Progenitor cell of endocrine pancreas (in vitro differentiated cells): ENCODE measurements around the gene ESR2. TPM values are rescaled to one million over a fixed set of nuclear protein-coding genes. Genes with fewer than 3 reads are reported as not detected.

Source experiments
- DNase-seq: peaks from one replicate; pipeline ENCODE4 v3.0.0; 2021; ENCODE audit warnings: low spot score; ENCODE audit not compliant: unreplicated experiment
- H3K27ac Mint-ChIP-seq: 2 replicates; pipeline ENCODE4 v1.8.0; 2021; ENCODE audit warnings: mild to moderate bottlenecking, moderate library complexity, mixed read lengths
- H3K27me3 Mint-ChIP-seq: 2 replicates; pipeline ENCODE4 v1.8.0; 2021; ENCODE audit warnings: mixed read lengths
- H3K36me3 Mint-ChIP-seq: 2 replicates; pipeline ENCODE4 v1.8.0; 2022; ENCODE audit warnings: mixed read lengths; ENCODE audit not compliant: insufficient read depth
- H3K4me1 Mint-ChIP-seq: 2 replicates; pipeline ENCODE4 v1.8.0; 2021; ENCODE audit warnings: low read depth, mixed read lengths
- H3K4me3 Mint-ChIP-seq: 2 replicates; pipeline ENCODE4 v1.8.0; 2021; ENCODE audit warnings: low read depth, mild to moderate bottlenecking, moderate library complexity, mixed read lengths
- H3K9me3 Mint-ChIP-seq: 2 replicates; pipeline ENCODE4 v1.8.0; 2021; ENCODE audit warnings: low read depth, mixed read lengths
- total RNA-seq: library from RNA; stranded (reverse); gene quantifications from 2 replicates; pipeline ENCODE4 v1.2.1, GENCODE V29; 2021
- TF ChIP-seq, protein P1 (sequence below): fragments of 200-600 bp; sonication (generic); IDR thresholded peaks from one replicate; pipeline ENCODE4 v1.5.0; 2021; ENCODE audit warnings: antibody characterized with exemption, mild to moderate bottlenecking; ENCODE audit not compliant: unreplicated experiment

Gene ESR2
- total RNA-seq, 1 donor from 2014 or later, result 0.29 TPM

DNA sequence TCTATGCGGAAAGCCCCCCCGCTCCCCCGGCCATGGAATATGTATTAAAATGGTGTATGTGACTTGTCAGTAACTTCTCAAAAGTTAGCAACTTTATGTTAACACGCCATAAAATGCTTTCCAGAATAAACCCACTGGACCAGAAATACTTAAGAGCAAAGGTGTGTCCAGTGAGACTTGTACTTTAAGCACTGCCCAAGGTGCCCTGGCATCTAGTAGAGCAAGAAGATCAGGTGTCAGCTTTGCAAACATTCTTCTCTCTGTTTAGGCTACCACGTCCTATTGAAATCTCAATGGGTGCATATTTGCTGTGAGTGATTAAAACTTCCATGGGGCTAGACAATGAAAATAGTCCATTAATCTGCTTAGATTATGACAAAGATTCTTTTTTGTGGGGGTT is 201.2 kb downstream of the ESR2 start:
- peaks cover 9% of the 10 kb centered on the region for H3K36me3 Mint-ChIP-seq
- no peak for DNase-seq
- no peaks in the 10 kb centered on the region for H3K9me3 Mint-ChIP-seq
- no peaks in the 10 kb centered on the region for H3K27me3 Mint-ChIP-seq
- TF ChIP-seq, protein P1, sequence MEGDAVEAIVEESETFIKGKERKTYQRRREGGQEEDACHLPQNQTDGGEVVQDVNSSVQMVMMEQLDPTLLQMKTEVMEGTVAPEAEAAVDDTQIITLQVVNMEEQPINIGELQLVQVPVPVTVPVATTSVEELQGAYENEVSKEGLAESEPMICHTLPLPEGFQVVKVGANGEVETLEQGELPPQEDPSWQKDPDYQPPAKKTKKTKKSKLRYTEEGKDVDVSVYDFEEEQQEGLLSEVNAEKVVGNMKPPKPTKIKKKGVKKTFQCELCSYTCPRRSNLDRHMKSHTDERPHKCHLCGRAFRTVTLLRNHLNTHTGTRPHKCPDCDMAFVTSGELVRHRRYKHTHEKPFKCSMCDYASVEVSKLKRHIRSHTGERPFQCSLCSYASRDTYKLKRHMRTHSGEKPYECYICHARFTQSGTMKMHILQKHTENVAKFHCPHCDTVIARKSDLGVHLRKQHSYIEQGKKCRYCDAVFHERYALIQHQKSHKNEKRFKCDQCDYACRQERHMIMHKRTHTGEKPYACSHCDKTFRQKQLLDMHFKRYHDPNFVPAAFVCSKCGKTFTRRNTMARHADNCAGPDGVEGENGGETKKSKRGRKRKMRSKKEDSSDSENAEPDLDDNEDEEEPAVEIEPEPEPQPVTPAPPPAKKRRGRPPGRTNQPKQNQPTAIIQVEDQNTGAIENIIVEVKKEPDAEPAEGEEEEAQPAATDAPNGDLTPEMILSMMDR, result no peak
- H3K27ac Mint-ChIP-seq, result peak overlapping the region; percentile 41
- no peak overlapping the region for H3K4me3 Mint-ChIP-seq
- peaks cover 43% of the 10 kb centered on the region for H3K4me1 Mint-ChIP-seq

DNA sequence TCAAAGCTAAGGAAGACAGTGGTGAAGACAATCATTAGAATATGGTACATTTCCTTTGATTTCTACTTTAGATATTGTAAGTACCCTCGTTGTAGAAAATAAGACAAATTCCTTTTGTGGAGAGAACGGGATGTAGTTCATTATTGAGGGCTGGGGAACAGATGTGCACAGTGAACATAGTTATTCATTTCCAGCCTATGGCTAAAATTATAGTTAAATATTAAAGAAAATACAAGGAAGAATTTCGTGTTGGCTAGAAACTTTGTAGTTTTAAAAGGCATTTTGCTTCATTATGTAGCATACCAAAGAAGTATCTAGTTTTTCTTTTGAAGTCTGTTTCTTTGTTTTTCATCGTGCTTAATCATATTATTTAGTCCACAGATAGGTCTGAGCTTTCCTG is 201.8 kb downstream of the ESR2 start:
- TF ChIP-seq, protein P1, result no peak
- no peaks in the 10 kb centered on the region for H3K27me3 Mint-ChIP-seq
- peaks cover 43% of the 10 kb centered on the region for H3K4me1 Mint-ChIP-seq
- no peak for DNase-seq
- peak overlapping the region; percentile 34 for H3K27ac Mint-ChIP-seq
- H3K36me3 Mint-ChIP-seq, result peaks cover 9% of the 10 kb centered on the region
- H3K4me3 Mint-ChIP-seq, result no peak overlapping the region
- no peaks in the 10 kb centered on the region for H3K9me3 Mint-ChIP-seq

GRCh38 chr14:64091217-64091616 is 203.0 kb downstream of the ESR2 start:
- peaks cover 43% of the 10 kb centered on the region for H3K4me1 Mint-ChIP-seq
- peaks cover 10% of the 10 kb centered on the region for H3K36me3 Mint-ChIP-seq
- peak overlapping the region; percentile 82 for H3K27ac Mint-ChIP-seq
- H3K9me3 Mint-ChIP-seq, result no peaks in the 10 kb centered on the region
- TF ChIP-seq, protein P1, result no peak
- DNase-seq, result no peak
- no peak overlapping the region for H3K4me3 Mint-ChIP-seq
- H3K27me3 Mint-ChIP-seq, result no peaks in the 10 kb centered on the region

GRCh38 chr14:64089920-64090319 is 204.3 kb downstream of the ESR2 start:
- Mint-ChIP-seq H3K27ac (peak overlapping the region; percentile 90), H3K4me3 (no peak overlapping the region), H3K27me3 (no peaks in the 10 kb centered on the region), H3K36me3 (peaks cover 8% of the 10 kb centered on the region), H3K9me3 (no peaks in the 10 kb centered on the region), H3K4me1 (peaks cover 42% of the 10 kb centered on the region)
- TF ChIP-seq, protein P1, result no peak
- DNase-seq, result no peak

- Mint-ChIP-seq H3K27ac (no peak overlapping the region), H3K4me3 (no peak overlapping the region), H3K27me3 (no peaks in the 10 kb centered on the region), H3K36me3 (peaks cover 11% of the 10 kb centered on the region), H3K9me3 (no peaks in the 10 kb centered on the region), H3K4me1 (peaks cover 37% of the 10 kb centered on the region)
- TF ChIP-seq, protein P1, result no peak
- no peak for DNase-seq
Measured at GRCh38 chr14:64088647-64088964, 205.6 kb downstream of the ESR2 start.
